CD4-positive, alpha-beta T cell treated with Interleukin-17A for 4 hours (primary cell): ENCODE results near the gene RPL26.
A peak's percentile ranks its signal among the peaks of the same experiment; 100 is the strongest.
"Not testable (repeated sequence)": the region's sequence is repeated elsewhere in the genome, so short reads cannot be mapped to it uniquely, and the experiment has no call there.

ENCODE experiments used
- DNase-seq: peaks from one replicate; pipeline ENCODE4 v3.0.0-alpha.2; 2020; ENCODE audit warnings: mixed read lengths

RPL26 gene

DNA sequence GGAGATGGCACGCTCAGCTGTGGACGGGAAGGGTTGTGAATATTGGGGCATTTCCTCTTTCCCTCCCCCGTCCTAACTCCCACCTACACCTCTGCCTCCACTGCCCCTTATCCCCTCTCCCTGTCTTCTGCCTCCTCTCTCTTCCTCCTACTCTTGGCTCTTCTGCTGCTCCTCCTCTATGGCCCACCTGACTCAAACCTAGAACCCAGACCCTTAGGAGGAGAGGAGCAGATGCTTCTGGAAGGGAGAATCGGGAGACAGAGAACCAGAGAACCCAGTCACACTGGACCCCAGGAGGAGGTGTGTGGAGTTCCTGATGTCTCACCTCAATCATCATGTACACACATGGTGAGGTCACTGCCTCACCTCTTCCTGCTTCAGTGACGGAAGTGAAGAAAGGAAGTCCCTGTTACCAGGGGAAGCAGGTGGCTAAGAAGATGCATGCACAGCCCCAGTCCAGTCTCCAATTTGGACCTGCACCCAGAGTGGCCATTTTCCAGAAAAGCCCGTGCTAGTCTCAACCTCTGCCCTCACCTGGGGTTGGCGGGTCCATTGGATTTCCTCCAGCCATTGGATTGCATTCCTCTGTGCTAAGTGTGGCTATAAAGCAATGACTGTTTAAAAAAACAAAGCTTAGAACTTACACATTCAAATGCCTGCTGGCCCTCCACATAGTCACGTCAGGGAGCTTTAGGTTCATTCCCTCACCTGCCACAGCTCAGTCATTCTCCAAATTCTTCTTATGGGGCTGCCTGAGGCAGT, 10.7 kb upstream of the RPL26 start:
- DNase-seq, result peak; percentile 56

DNA sequence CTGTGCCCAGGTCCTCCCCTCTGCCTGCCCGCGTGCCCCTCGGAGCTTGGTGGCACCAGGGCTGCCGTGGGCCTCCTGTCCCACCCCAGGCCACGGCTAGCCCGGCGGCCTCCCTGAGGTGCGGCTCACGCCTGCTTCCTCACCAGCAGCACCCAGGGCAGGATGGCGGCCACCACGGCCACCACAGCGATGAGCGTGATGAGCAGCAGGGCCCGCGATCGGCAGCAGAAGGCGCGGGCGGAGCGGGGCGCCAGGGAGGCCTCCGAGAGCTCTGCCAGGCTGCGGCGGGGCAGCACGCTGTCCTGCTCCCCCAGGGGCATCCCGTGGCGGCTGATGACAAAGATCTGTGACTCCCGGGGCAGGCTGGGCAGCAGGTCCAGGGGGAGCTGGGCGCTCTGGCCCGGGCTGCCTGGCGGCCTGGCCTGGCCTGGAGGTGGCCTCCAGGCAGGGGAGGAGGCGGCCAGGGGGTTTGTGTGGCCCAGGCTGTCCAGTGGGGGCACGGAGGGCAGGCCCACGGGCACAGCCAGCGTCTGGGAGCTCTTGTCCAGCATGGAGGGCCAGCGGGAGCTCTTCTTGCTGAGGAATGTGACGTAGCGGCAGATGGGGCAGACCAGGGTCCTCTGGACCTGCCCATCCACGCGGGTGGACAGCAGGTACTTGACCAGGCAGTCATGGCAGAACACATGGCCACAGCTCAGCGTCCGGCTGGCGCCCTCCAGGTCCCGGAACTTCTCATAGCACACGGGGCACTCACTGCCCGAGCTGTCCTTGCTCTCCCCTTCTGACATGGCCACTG, 9.9 kb upstream of the RPL26 start:
- DNase-seq, result no peak

DNA sequence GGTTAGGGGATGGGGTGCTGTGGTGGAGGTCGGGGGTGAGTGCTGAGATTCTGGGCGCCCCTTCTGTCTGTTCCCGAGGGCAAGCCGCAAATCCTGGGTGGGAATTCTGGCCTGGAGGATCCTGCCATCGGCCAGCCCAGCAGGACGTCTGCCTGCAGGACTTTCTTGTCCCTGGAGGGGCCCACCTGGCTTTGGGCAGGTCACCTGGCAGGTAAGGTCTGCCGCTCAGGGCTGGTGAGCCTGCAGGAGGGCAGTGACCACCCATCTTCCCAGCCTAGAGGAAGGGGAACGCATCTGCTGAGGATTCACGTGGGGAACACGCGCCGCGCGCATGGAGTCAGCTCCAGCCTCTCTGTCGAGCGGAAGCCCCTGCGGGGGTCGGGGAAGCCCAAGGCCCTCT, 9.3 kb upstream of the RPL26 start:
- DNase-seq, result no peak

DNA sequence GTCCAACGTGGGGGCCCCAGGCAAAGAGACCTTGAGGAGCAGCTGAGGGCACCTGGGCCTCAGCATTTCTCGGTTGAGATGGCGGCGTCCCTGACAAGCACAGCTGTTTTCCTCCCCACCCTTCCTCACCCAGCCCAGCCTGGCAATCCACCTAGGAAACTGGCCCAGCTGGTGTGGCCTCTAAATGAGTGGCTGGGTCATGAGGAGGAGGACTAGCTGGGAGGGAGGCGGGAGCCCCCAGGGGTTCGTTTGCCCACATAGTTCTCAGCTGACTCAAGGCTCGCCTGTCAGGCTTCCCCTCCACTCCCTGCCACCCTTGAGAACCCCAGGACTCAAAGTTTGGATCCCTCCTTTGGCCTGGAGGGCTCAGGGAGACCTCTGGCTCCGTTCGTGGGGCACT, 8.7 kb upstream of the RPL26 start:
- DNase-seq, result no peak

DNA sequence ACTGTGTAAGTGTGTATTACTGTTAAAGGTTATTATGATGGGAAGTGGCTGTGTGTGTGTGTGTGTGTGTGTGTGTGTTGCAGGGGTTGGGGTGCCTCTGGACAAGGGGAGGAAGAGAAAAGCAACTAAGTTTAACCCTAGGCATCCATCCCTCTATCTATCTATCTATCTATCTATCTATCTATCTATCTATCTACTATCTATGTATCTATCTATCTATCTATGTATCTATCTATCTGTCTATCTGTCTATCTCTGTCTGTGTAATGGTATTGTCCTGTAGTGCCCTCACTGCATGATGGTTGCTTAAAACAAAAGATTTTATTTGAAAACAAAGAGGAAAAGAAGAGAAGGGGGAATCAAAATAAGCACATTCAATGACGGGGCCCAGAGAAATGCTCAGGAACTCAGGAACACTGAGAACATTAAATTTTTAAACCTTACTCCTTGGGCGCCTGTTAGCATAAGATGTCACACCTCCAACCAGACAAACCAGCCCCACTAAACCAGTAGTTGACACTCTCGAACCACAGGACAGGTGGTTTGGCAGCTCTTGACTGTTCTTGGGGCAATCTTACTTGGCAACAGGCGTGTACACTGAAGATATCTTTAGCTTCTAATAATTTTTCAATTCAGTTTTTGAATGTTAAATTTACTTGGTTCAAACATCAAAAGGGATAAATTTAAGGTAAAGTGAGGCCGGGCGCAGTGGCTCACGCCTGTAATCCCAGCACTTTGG, 5.1 kb upstream of the RPL26 start:
- DNase-seq, result no peak

DNA sequence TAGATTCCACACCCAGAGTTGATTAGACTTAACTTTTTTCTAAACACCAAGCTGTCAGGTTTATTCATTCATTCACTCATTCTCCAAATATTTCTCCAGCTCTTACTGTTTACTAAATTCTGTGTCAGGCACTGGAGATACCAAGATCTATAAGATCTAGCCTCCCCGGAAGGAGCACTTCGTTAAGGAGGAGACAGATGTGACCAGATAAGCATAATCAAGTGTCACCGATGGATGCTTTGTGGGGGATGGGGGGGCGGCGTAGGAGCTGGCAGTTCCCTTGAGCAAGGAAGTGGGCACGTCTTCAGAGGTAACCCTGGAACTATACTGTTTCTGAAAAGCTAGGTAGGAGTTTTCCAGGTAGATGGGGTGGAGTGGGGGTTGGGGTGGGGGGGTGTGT, 3.8 kb upstream of the RPL26 start:
- no peak for DNase-seq

DNA sequence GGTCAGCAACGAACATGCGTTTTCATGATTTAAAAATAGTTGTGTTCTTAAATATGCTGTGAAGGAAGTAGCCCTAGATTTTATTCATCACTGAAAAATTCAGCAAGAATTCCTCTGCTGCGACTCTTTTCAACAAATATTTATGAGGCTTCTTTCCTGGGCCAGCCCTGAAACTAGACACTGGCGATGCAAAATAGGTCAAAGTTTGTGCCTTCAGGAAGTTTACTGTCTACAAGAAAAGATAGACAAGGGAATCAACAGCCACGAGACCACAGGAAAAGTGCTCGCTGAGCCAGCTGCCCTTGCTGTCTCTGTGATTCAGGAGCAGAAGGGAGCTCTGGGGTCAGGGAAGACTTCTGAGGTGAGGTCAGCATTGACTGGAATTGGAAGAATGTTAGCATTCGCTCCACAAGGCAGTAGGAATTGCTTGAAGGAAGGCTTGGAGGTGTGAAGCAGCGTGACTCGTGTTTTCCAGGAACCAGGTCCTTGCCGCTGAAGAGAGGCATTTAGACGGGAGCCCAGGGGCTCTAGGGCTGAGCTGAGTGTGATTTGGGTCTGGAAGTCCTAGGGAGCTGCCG, 1.9 kb upstream of the RPL26 start:
- no peak for DNase-seq

DNA sequence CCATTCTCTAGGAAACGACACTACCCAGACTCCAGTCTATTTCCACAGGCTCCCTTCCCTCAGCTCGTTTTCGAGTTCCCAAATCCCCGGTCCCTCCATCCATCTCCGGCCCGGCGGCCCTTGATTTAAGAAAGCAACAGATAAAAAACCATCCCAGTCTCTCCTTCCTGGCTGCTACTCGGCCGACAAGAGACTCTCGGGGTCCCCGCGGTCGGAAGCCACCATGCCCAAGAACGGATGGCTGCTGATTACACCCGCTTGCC, 182 bp downstream of the RPL26 start:
- DNase-seq, result no peak

DNA sequence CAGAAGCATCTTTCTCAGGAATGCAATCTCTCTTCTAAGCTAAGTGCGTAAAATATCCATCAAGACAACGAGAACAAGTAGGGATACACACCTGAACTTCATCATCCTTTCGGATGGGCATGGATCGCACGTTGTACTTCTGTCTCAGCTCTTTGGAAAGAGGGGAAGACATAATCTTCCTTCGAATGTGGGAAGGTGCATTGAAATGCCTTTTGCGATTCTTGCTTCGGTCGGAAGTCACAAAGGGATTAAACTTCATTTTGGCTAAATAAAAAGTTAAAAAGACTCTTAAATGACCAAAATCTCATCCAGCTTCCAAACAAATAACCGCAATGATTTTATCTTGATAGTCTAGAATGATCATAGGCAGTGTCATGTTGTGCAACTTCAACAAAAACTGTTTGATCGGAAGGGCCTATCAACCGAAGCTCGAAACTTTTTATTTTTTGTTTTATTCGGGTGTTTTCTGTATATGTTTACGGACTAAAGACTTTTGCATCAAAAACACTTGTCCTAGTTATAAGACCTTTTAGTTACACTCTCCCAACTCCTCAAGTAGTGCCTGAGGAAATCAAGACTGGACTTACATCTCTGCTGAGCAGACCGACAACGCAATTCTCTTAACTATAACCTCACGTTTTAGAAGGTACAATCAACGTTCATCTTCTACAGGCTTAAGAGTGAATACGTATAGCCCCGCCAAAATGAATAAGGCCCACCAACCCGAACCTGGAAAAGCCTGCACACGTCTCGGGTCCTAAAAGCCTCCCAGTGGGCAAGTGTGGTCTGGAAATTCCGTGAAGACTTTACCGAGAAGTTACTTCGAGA, 727 bp downstream of the RPL26 start:
- no peak for DNase-seq

DNA sequence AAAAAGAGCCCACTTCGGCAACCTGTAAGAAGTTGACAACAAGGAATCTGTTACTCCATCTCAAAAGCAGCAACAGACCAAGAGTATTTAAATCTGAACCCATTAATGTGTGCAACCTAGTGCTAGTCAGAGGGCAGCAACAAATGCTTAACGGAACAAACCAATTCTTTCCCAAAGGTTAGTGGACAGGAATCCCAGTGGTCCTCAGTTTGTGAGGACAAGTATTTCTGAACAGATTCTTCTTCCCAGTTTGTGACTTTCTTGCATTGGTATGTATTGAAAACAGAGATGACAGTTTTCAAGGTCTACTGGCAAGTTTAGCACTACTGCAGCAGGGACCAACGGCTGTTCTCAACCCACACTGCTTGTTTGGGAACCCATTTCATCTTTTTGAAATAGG, 2.9 kb downstream of the RPL26 start:
- no peak for DNase-seq

DNA sequence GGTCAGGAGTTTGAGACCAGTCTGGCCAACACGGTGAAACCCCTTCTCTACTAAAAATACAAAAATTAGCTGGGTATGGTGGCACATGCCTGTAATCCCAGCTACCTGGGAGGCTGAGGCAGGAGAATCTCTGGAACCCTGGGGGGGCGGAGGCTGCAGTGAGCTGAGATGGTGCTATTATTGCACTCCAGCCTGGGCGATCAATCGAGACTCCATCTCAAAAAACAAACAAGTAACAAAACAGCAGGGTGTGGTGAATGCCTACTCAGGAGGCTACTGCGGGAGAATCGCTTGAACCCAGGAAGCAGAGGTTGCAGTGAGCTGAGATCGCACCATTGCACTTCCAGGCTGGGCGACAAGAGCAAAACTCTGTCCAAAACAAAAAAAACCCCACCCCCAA, 4.9 kb downstream of the RPL26 start:
- DNase-seq, result not testable (repeated sequence)

DNA sequence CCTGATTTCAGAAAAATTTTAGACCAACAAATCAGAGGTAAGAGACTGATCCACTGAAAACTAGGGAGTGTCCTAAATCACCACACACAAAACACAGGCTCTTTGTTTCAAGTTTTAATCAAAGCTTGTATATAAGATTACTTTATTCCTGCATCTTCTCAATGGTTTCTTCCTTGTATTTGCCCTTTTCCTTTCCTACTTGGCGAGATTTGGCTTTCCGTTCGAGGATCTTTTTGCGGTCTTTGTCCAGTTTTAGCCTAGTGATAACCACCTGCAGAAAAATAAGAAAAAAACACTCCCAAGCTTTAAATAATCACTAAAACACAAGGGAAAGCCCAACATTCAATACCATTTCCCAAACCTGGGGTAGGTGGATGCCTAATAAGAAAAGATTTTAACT, 5.6 kb downstream of the RPL26 start:
- DNase-seq, result no peak

DNA sequence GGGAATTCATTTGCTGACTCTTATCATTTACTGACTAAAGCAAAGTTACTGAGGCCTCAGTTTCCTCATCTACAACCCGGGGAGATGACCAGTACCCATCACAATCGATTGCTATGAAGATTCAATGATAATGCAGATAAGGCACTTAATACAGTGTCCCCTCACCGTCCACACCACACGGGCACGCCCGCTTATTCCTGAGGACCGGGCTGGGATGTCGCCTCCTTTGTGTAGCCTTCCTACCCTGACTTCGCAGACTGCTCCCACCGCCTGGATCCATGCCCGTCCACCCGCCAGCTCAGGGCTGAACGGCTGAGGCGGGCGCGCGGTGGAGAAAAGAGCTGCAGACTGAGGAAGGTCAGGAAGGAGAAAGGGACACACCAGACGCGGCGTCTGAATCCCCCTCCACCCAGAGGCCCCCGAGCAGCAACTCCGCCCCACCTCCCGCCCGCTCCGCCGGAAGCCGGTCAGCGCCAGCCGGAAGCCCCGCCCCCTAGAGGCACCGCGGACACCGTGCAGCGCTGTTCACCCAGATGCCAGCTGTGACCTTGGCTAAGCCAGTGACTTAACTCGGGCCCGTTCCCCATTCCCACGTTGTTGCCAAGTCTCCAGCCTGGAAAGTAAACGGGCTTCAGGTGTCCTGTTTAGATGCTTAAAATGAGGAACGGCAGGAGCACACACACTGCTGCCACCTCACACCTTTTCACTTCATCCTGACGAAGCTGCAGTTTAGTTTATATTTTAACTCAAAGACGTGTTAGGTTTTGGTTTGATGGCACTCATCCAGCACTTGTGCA, 6.5 kb downstream of the RPL26 start, which contains the start of gene KRABD2:
Gene KRABD2, minus strand, starts transcription at position 434 of the 797 bp plus-strand sequence.
- DNase-seq, result peak; percentile 93

DNA sequence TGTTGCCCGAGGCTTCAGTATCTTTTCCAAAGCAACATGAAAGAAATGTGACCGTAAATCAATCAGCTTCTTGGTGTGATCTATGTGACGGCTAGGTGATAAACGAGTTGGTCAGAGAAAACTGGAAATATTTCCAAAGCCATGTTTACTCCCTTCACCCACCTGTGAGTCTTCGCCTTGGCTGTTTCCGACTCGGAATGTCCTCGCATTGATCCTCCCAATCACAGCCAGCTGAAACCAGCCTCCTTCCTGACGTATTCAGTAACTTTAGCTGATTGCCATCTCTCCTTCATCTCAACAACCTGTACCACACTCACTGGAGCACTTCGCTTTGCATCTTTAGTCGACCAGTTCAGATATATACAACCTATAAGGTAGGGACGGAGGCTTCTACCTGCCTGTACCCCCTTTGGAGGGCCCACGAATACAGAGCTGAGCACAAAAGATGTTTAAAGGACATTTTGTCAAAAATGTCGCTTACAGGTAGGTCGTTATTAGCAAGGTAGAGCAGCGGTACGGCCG, 7.2 kb downstream of the RPL26 start:
- no peak for DNase-seq

DNA sequence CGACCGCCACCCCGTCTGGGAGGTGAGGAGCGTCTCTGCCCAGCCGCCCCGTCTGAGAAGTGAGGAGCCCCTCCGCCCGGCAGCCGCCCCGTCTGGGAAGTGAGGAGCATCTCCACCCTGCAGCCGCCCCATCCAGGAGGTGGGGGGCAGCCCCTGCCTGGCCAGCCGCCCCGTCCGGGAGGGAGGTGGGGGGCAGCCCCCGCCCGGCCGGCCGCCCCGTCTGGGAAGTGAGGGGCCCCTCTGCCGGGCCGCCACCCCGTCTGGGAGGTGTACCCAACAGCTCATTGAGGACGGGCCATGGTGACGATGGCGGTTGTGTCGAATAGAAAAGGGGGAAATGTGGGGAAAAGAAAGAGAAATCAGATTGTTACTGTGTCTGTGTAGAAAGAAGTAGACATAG, 9.1 kb downstream of the RPL26 start:
- DNase-seq, result not testable (repeated sequence)

DNA sequence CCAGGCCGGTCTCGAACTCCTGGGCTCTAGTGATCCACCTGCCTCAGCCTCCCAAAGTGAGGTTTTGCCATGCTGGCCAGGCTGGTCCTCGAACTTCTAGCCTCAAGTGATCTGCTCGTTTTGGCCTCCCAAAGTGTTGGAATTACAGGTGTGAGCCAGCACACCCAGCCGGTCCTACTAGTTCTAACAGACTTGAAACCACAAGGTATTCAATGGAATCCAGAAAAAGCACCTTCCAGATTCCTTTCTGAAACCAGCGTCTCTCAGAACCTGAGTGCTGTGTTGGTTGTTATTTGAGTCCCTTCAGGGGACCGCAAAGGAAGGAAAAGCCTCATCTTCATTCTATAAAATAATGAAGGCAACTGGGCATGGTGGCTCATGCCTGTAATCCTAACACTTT, 10.6 kb downstream of the RPL26 start:
- DNase-seq, result no peak

DNA sequence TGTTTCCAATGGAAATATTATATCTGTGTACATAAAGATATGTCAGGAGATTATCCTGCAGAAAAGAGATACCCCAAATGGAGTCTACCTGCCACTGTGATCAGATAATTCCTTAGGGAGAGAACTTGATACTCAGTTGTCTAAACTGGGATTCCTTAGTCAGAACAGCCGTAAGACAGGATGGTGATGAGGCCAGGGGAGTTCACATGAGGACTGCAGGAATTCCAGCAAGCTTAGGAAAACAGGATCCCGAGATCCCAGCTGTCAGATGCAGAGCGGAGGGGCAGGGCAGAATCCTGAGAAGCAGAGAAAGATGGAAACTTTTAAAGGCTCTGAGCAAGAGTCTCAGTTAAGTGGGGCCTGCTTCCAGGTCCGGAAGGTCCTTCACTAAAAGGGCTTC, 11.2 kb downstream of the RPL26 start:
- no peak for DNase-seq

DNA sequence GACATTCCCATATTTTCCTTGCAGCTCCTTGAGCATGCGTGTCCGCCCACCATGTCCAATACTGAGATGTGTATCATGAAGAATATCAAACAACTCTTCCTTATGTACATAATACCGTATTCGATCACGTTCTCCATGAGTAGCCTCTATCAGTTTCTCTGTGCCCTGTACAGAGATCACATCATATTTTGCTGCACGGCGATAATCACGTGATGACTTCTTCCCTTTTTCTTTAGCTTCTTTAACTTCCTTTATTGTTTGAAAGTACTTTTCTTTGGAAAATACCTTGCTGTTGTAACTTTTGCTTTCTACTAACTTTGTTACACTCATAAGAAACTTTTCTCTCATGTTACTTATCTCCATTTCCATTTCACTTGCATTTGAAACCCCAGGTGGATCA, 13.0 kb downstream of the RPL26 start:
- DNase-seq, result no peak

DNA sequence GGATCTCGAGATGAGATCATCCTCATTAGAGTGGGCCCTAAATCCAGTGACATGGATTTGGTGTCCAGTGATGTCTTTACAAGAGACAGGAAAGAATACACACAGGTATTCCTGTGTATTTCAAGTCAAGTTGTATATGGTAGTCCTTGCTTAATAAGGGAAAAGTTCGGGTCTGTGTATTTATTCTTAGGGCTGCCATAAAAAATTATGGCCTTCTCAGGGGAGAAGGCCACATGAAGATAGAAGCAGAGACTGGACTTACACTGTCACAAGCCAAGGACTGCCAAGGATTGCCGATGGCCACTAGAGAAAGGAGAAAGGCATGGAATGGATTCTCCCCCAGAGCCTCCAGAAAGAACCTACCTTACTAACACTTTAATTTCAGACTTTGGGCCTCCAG, 14.8 kb downstream of the RPL26 start:
- no peak for DNase-seq

DNA sequence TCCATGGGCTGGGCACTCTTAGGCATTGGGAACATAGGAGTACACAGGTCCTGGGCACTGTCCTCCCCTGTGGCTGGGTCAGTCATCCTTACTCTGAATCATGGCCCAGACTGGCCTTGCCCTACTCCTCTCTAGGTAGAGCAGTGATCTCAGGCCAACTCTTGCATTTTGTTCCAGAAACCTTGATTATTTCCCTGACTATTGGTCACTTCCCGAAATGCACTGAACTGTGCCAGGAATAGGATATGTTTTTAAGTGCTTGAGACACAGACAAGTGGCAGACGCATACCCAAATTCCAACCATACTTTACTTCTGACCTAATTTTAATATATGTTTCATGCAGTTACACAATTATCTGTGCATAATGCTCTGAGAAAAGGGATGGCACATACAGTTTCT, 16.8 kb downstream of the RPL26 start:
- no peak for DNase-seq

DNA sequence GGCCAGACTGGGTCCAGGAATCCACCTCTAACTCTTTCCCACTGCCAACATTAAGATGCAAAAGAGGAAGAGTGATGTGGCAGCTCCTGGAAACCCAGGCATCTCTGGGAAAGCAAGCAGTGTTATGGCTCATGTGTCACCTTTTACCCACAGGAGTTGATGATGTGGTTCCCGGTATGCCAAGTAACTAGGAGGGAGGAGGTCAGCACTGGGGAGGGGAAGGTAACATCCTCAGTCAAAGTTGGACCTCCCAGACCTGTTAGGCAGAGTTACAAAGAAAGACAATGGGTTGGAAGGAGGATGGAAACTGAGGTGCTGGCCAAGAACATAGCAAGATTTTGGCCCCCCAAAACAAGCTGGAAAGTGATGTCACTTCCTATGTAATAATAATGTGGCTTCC, 17.9 kb downstream of the RPL26 start:
- no peak for DNase-seq
